Esophagus muscularis mucosa (tissue), 4 donors: ENCODE measurements around the gene LARGE1.

Experiments
- CTCF ChIP-seq, 3 experiments: fragments of 200-600 bp in 2 of 3; fragments of 450-650 bp in 1 of 3; sonication (generic) in 2 of 3; IDR thresholded peaks; one replicate each; pipeline ENCODE4 v1.5.1; 2017 to 2019; ENCODE audit warnings: antibody characterized with exemption in 3 of 3, mild to moderate bottlenecking in 2 of 3, moderate library complexity in 1 of 3
- EP300 ChIP-seq: sonication (generic); formaldehyde crosslinking; IDR thresholded peaks from one replicate; pipeline ENCODE4 v1.6.1; 2017; ENCODE audit warnings: antibody characterized with exemption
- POLR2AphosphoS5 ChIP-seq, 2 donors: sonication (generic); formaldehyde crosslinking; IDR thresholded peaks; one replicate each; pipeline ENCODE4 v1.6.1; 2017; ENCODE audit warnings: antibody characterized with exemption in 2 of 2

- TF ChIP-seq CTCF (IDR thresholded peaks at IDR 0.05) = no peak
- TF ChIP-seq EP300 = no peak
- no peak for TF ChIP-seq POLR2AphosphoS5 (IDR thresholded peaks at IDR 0.05)
Measured at GRCh38 chr22:33958741-33959140, 38.5 kb upstream of the LARGE1 start.
